Measurements from ENCODE around the gene CCR1.

Gene CCR1

DNA sequence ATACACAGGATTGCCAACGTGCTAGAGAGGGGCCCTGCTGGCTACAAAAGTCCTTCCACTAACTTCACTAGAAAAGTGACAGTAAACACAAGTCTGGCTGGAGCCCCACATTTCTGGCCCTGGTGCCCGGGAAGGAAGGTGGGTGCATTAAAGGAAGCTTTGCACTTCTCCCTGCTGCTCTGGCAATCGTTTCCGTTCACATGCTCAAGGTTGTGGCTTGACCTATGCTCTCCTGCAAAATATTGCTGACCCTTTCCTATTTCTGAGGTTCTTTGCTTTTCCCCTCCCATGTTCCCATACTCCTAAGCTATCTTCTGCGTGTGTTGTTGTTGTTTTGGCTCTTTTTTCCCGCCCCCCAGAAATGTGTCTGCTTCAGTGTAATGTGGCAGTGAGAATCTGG is 25.1 kb upstream of the CCR1 start:
- TF ChIP-seq, protein P1, sequence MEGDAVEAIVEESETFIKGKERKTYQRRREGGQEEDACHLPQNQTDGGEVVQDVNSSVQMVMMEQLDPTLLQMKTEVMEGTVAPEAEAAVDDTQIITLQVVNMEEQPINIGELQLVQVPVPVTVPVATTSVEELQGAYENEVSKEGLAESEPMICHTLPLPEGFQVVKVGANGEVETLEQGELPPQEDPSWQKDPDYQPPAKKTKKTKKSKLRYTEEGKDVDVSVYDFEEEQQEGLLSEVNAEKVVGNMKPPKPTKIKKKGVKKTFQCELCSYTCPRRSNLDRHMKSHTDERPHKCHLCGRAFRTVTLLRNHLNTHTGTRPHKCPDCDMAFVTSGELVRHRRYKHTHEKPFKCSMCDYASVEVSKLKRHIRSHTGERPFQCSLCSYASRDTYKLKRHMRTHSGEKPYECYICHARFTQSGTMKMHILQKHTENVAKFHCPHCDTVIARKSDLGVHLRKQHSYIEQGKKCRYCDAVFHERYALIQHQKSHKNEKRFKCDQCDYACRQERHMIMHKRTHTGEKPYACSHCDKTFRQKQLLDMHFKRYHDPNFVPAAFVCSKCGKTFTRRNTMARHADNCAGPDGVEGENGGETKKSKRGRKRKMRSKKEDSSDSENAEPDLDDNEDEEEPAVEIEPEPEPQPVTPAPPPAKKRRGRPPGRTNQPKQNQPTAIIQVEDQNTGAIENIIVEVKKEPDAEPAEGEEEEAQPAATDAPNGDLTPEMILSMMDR (IDR thresholded peaks at IDR 0.05; ENCODE audit: poor library complexity, severe bottlenecking) = no peak
- peaks cover 3% of the 10 kb centered on the region for H3K4me1 ChIP-seq (ENCODE audit: insufficient read depth, poor library complexity, severe bottlenecking)
- H3K27ac ChIP-seq (ENCODE audit: poor library complexity, severe bottlenecking) = no peak overlapping the region
- ATAC-seq (ENCODE audit: low read depth) (no peak), DNase-seq (ENCODE audit: low spot score) (no peak)
- H3K9me3 ChIP-seq (ENCODE audit: severe bottlenecking) = no peaks in the 10 kb centered on the region
- no peaks in the 10 kb centered on the region for H3K36me3 ChIP-seq (ENCODE audit: low read depth)
- peaks cover 17% of the 10 kb centered on the region for H3K27me3 ChIP-seq (ENCODE audit: insufficient read depth, poor library complexity, severe bottlenecking)
- no peak overlapping the region for H3K4me3 ChIP-seq (ENCODE audit: severe bottlenecking)

DNA sequence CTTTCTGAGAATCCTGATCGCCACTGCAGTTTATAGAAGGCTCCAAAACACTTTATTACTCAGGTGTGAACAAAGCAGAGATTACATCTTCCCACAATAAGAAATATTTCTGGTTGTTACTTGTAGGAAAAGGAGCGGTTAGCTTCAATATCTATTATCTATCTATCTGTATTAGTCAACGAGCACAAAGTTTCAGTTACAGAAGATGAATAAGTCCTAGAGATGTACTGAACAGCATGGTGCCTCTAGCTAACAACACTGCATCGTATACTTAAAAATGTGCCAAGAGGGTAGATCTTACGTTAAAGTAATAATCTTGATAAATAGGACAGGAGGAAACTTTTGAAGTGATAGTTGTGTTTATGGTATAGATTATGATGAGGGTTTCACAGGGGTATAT is 23.2 kb upstream of the CCR1 start:
- ATAC-seq (ENCODE audit: low read depth) = no peak
- Histone ChIP-seq H3K9me3 (ENCODE audit: severe bottlenecking) (no peaks in the 10 kb centered on the region), H3K36me3 (ENCODE audit: low read depth) (no peaks in the 10 kb centered on the region), H3K4me3 (ENCODE audit: severe bottlenecking) (no peak overlapping the region), H3K4me1 (ENCODE audit: insufficient read depth, poor library complexity, severe bottlenecking) (peaks cover 3% of the 10 kb centered on the region), H3K27me3 (ENCODE audit: insufficient read depth, poor library complexity, severe bottlenecking) (peaks cover 17% of the 10 kb centered on the region), H3K27ac (ENCODE audit: poor library complexity, severe bottlenecking) (no peak overlapping the region)
- no peak for DNase-seq (ENCODE audit: low spot score)
- TF ChIP-seq, protein P1 (IDR thresholded peaks at IDR 0.05; ENCODE audit: poor library complexity, severe bottlenecking) = no peak

DNA sequence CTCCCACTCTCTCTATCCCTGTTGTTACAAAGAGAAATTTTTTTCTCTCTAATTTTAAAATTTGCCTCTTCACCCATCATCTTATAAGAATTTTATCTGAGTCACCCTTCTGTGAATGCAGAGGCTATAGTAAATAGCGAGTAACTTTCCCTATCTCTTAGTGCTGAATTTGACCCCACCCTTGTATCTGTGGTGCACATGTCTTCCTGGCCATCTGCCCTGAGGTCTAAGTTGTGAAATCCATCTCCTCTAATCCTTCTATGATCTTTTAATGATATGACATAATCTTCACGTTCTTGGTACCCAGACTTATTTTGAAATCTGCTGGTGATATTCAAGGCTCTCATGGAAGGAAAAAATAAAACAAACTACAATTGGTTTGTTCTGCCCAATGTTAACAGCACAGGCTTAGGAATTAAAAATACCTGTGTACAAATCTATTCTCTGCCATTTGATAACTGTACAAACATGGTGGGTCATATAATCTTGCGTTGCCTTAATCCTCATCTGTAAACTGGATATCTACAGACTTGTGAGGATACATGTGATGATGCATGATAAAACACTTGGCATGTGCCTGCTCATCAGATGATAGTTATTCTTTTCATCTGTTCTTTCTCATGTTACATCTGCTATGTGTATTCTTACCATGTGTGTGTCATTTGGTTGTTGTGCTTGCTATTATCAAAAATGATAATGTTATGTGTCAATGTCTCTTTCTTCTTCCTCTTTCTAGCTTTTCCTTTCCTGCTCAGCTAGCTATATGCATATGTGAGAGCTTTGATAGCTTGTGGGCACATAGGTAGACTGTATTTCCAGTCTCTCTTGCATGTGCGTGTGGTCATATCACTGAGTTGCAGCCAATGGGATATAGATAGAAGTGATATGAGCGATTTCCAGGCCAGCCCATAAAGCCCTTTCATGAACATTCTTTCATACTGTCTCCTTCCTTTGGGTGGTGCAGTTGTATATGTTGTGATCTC is 20.4 kb upstream of the CCR1 start:
- Histone ChIP-seq H3K4me1 (ENCODE audit: insufficient read depth, poor library complexity, severe bottlenecking) (peaks cover 3% of the 10 kb centered on the region), H3K27me3 (ENCODE audit: insufficient read depth, poor library complexity, severe bottlenecking) (peaks cover 17% of the 10 kb centered on the region), H3K36me3 (ENCODE audit: low read depth) (no peaks in the 10 kb centered on the region), H3K9me3 (ENCODE audit: severe bottlenecking) (no peaks in the 10 kb centered on the region), H3K27ac (ENCODE audit: poor library complexity, severe bottlenecking) (no peak overlapping the region), H3K4me3 (ENCODE audit: severe bottlenecking) (no peak overlapping the region)
- ATAC-seq (ENCODE audit: low read depth) (peak; percentile 93), DNase-seq (ENCODE audit: low spot score) (no peak)
- TF ChIP-seq, protein P1 (IDR thresholded peaks at IDR 0.05; ENCODE audit: poor library complexity, severe bottlenecking) = no peak

DNA sequence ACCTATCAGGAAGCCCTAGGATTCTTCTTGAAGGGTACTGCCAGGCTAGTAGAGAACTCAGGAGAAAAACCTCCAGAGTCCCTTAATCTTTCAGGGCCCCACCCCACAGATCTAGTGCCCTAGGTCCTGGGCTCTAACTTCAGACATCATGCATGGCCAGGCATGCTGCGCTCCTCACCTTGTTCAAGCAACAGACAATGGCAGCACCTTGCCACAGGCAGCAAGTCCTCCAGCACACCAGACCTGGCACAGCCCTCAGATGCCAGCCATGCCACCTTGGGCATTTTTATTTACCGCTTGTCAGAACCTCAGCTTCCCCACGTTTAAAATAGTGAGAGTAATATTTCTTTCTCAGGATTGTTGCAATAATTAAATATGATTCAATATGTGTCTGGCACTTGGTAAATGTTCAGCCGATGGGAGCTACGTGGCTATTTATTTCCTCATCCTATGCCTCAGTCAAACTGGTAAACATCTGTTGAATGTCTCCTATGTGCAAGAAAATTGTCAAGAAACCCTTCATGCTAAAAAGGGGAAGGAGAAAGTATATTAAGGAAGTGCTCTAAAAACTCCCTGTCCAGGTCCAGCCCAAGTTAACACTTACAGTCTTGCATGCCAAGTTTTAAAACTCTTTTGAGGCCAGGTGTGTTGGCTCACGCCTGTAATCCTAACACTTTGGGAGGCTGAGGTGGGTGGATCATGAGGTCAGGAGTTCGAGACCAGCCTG is 14.5 kb upstream of the CCR1 start:
- H3K27ac ChIP-seq (ENCODE audit: poor library complexity, severe bottlenecking) = no peak overlapping the region
- ATAC-seq (ENCODE audit: low read depth) = no peak
- H3K4me3 ChIP-seq (ENCODE audit: severe bottlenecking) = no peak overlapping the region
- TF ChIP-seq, protein P1 (IDR thresholded peaks at IDR 0.05; ENCODE audit: poor library complexity, severe bottlenecking) = no peak
- no peaks in the 10 kb centered on the region for H3K36me3 ChIP-seq (ENCODE audit: low read depth)
- H3K4me1 ChIP-seq (ENCODE audit: insufficient read depth, poor library complexity, severe bottlenecking) = no peaks in the 10 kb centered on the region
- DNase-seq (ENCODE audit: low spot score) = no peak
- H3K9me3 ChIP-seq (ENCODE audit: severe bottlenecking) = no peaks in the 10 kb centered on the region
- H3K27me3 ChIP-seq (ENCODE audit: insufficient read depth, poor library complexity, severe bottlenecking) = no peaks in the 10 kb centered on the region

Data from RWPE2 (cell line).